IgD-negative memory B cell (primary cell): ENCODE data around the gene HELB. TPM values are rescaled to one million over a fixed set of nuclear protein-coding genes. Genes with fewer than 3 reads are reported as not detected.
A peak's percentile ranks its signal among the peaks of the same experiment; 100 is the strongest.

ENCODE experiments used
- H3K27ac Mint-ChIP-seq, 3 donors: one replicate each; pipeline ENCODE4 v1.8.0; 2020 to 2022; ENCODE audit warnings: mild to moderate bottlenecking in 3 of 3, mixed read lengths in 3 of 3, moderate library complexity in 1 of 3
- H3K27me3 Mint-ChIP-seq: one replicate; pipeline ENCODE4 v1.8.0; 2021; ENCODE audit warnings: mixed read lengths
- H3K36me3 Mint-ChIP-seq: one replicate; pipeline ENCODE4 v1.8.0; 2020; ENCODE audit warnings: mild to moderate bottlenecking, mixed read lengths
- H3K4me1 Mint-ChIP-seq, 3 donors: one replicate each; pipeline ENCODE4 v1.8.0; 2020 to 2022; ENCODE audit warnings: mixed read lengths in 3 of 3, mild to moderate bottlenecking in 1 of 3
- H3K4me3 Mint-ChIP-seq, 4 donors: one replicate each; pipeline ENCODE4 v1.8.0; 2020 to 2022; ENCODE audit warnings: mild to moderate bottlenecking in 4 of 4, mixed read lengths in 4 of 4, moderate library complexity in 3 of 4
- H3K9me3 Mint-ChIP-seq, 3 donors: one replicate each; pipeline ENCODE4 v1.8.0; 2020 to 2021; ENCODE audit warnings: mixed read lengths in 3 of 3, mild to moderate bottlenecking in 1 of 3
- polyA plus RNA-seq: library from polyadenylated mRNA; unstranded; fragments of 300-500 nt; fragmentation: Illumina TruSeq; gene quantifications from one replicate; pipeline ENCODE4 v1.2.3, GENCODE V29; 2021

Gene HELB
- polyA plus RNA-seq = 6.9 TPM

GRCh38 chr12:66301944-66302826, at the start of gene HELB:
HELB (plus strand) TSS chr12:66302493; CDS start chr12:66302604, 111 bp downstream.
- H3K36me3 Mint-ChIP-seq = peaks cover 3% of the 10 kb centered on the region
- peak within 1 kb of the TSS; percentile 89 to 97 (median 97) for H3K27ac Mint-ChIP-seq
- peaks cover 28 to 35% (median 28%) of the 10 kb centered on the region in 3 donors for H3K4me1 Mint-ChIP-seq
- H3K4me3 Mint-ChIP-seq = peak within 1 kb of the TSS; percentile 98 to 100 (median 100)
- H3K27me3 Mint-ChIP-seq = no peaks in the 10 kb centered on the region
- peaks cover 0 to 1% (median 0%) of the 10 kb centered on the region in 3 donors for H3K9me3 Mint-ChIP-seq

GRCh38 chr12:66252771-66253170, 49.5 kb upstream of the HELB start:
- H3K4me1 Mint-ChIP-seq = no peaks in the 10 kb centered on the region
- no peaks in the 10 kb centered on the region for H3K9me3 Mint-ChIP-seq
- peaks cover 3% of the 10 kb centered on the region for H3K27me3 Mint-ChIP-seq
- no peak overlapping the region for H3K27ac Mint-ChIP-seq
- no peak overlapping the region for H3K4me3 Mint-ChIP-seq
- peaks cover 2% of the 10 kb centered on the region for H3K36me3 Mint-ChIP-seq

GRCh38 chr12:66255737-66256136, 46.6 kb upstream of the HELB start:
- H3K9me3 Mint-ChIP-seq = no peaks in the 10 kb centered on the region
- no peak overlapping the region for H3K27ac Mint-ChIP-seq
- no peak overlapping the region for H3K4me3 Mint-ChIP-seq
- peaks cover 2% of the 10 kb centered on the region for H3K36me3 Mint-ChIP-seq
- no peaks in the 10 kb centered on the region for H3K4me1 Mint-ChIP-seq
- peaks cover 3% of the 10 kb centered on the region for H3K27me3 Mint-ChIP-seq

GRCh38 chr12:66258011-66258410, 44.3 kb upstream of the HELB start:
- Mint-ChIP-seq H3K27me3 (no peaks in the 10 kb centered on the region), H3K4me1 (no peaks in the 10 kb centered on the region), H3K36me3 (no peaks in the 10 kb centered on the region), H3K27ac (no peak overlapping the region), H3K4me3 (no peak overlapping the region), H3K9me3 (no peaks in the 10 kb centered on the region)

- Mint-ChIP-seq H3K27ac (no peak overlapping the region), H3K4me1 (peaks cover 0 to 2% (median 0%) of the 10 kb centered on the region in 3 donors), H3K9me3 (no peaks in the 10 kb centered on the region), H3K36me3 (peaks cover 1% of the 10 kb centered on the region), H3K4me3 (no peak overlapping the region), H3K27me3 (peaks cover 1% of the 10 kb centered on the region)
These were observed 39.6 kb upstream of the HELB start for GRCh38 chr12:66262737-66263136.

GRCh38 chr12:66268562-66268961, 33.7 kb upstream of the HELB start:
- H3K27ac Mint-ChIP-seq = no peak overlapping the region
- H3K27me3 Mint-ChIP-seq = peaks cover 1% of the 10 kb centered on the region
- H3K4me3 Mint-ChIP-seq = no peak overlapping the region
- H3K4me1 Mint-ChIP-seq = peaks cover 0 to 2% (median 0%) of the 10 kb centered on the region in 3 donors
- H3K9me3 Mint-ChIP-seq = no peaks in the 10 kb centered on the region
- H3K36me3 Mint-ChIP-seq = peaks cover 1% of the 10 kb centered on the region

- Mint-ChIP-seq H3K9me3 (no peaks in the 10 kb centered on the region), H3K27ac (no peak overlapping the region), H3K4me3 (no peak overlapping the region), H3K4me1 (peaks cover 0 to 2% (median 0%) of the 10 kb centered on the region in 3 donors), H3K27me3 (peaks cover 1% of the 10 kb centered on the region), H3K36me3 (peaks cover 3% of the 10 kb centered on the region)
These were observed 33.2 kb upstream of the HELB start for GRCh38 chr12:66269142-66269541.

- Mint-ChIP-seq H3K9me3 (no peaks in the 10 kb centered on the region), H3K4me1 (peaks cover 0 to 2% (median 0%) of the 10 kb centered on the region in 3 donors), H3K36me3 (peaks cover 3% of the 10 kb centered on the region), H3K27me3 (no peaks in the 10 kb centered on the region), H3K4me3 (no peak overlapping the region), H3K27ac (no peak overlapping the region)
These were observed 32.4 kb upstream of the HELB start for GRCh38 chr12:66269757-66270383.

- Mint-ChIP-seq H3K9me3 (no peaks in the 10 kb centered on the region), H3K27me3 (no peaks in the 10 kb centered on the region), H3K4me1 (peaks cover 0 to 2% (median 0%) of the 10 kb centered on the region in 3 donors), H3K36me3 (peaks cover 3% of the 10 kb centered on the region), H3K27ac (no peak overlapping the region), H3K4me3 (no peak overlapping the region)
These were observed 31.7 kb upstream of the HELB start for GRCh38 chr12:66270613-66271012.

- Mint-ChIP-seq H3K4me3 (no peak overlapping the region), H3K9me3 (no peaks in the 10 kb centered on the region), H3K27me3 (peaks cover 2% of the 10 kb centered on the region), H3K4me1 (no peaks in the 10 kb centered on the region), H3K27ac (no peak overlapping the region), H3K36me3 (peaks cover 3% of the 10 kb centered on the region)
These were observed 29.6 kb upstream of the HELB start for GRCh38 chr12:66272650-66273049.

GRCh38 chr12:66273147-66273546, 29.1 kb upstream of the HELB start:
- Mint-ChIP-seq H3K27me3 (peaks cover 4% of the 10 kb centered on the region), H3K4me3 (no peak overlapping the region), H3K27ac (no peak overlapping the region), H3K36me3 (peaks cover 3% of the 10 kb centered on the region), H3K4me1 (no peaks in the 10 kb centered on the region), H3K9me3 (no peaks in the 10 kb centered on the region)

GRCh38 chr12:66275040-66275439, 27.3 kb upstream of the HELB start:
- Mint-ChIP-seq H3K4me1 (no peaks in the 10 kb centered on the region), H3K36me3 (peaks cover 3% of the 10 kb centered on the region), H3K9me3 (no peaks in the 10 kb centered on the region), H3K27ac (no peak overlapping the region), H3K27me3 (peaks cover 11% of the 10 kb centered on the region), H3K4me3 (no peak overlapping the region)

GRCh38 chr12:66279123-66279712, 23.1 kb upstream of the HELB start:
- no peaks in the 10 kb centered on the region for H3K4me1 Mint-ChIP-seq
- peaks cover 0 to 6% (median 4%) of the 10 kb centered on the region in 3 donors for H3K9me3 Mint-ChIP-seq
- H3K36me3 Mint-ChIP-seq = peaks cover under 1% of the 10 kb centered on the region
- no peak overlapping the region for H3K27ac Mint-ChIP-seq
- H3K4me3 Mint-ChIP-seq = no peak overlapping the region
- peaks cover 21% of the 10 kb centered on the region for H3K27me3 Mint-ChIP-seq

- H3K27me3 Mint-ChIP-seq = peaks cover 21% of the 10 kb centered on the region
- no peak overlapping the region for H3K27ac Mint-ChIP-seq
- peaks cover 0 to 6% (median 4%) of the 10 kb centered on the region in 3 donors for H3K9me3 Mint-ChIP-seq
- H3K4me3 Mint-ChIP-seq = no peak overlapping the region
- no peaks in the 10 kb centered on the region for H3K36me3 Mint-ChIP-seq
- no peaks in the 10 kb centered on the region for H3K4me1 Mint-ChIP-seq
These were observed 21.7 kb upstream of the HELB start for GRCh38 chr12:66280561-66280960.

- H3K4me3 Mint-ChIP-seq = no peak overlapping the region
- peaks cover 0 to 2% (median 2%) of the 10 kb centered on the region in 3 donors for H3K4me1 Mint-ChIP-seq
These were observed 20.0 kb upstream of the HELB start for GRCh38 chr12:66282244-66282643.

More at GRCh38 chr12:66282244-66282643, 20.0 kb upstream of the HELB start:
- Mint-ChIP-seq H3K27me3 (peaks cover 21% of the 10 kb centered on the region), H3K27ac (no peak overlapping the region), H3K36me3 (no peaks in the 10 kb centered on the region), H3K9me3 (peaks cover 0 to 6% (median 4%) of the 10 kb centered on the region in 3 donors)
